GM11168 (cell line): Measurements from ENCODE around the gene XXYLT1.
"Not testable (repeated sequence)": the region's sequence is repeated elsewhere in the genome, so short reads cannot be mapped to it uniquely, and the experiment has no call there.

ENCODE experiments used
- in situ Hi-C: fragments of 300-500 bp; cut with MboI; formaldehyde crosslinking; loops from one replicate; pipeline ENCODE4 v1.12.0; 2022; ENCODE audit warnings: low sequenced_read_pairs; ENCODE audit not compliant: unreplicated experiment

XXYLT1 gene

GRCh38 chr3:195191580-195191979 lies 79.4 kb downstream of the XXYLT1 start:
- in situ Hi-C loops: no loop called here

- in situ Hi-C loops: no loop called here
Observed at GRCh38 chr3:195189821-195190220, 81.1 kb downstream of the XXYLT1 start.

GRCh38 chr3:195188426-195188927 lies 82.5 kb downstream of the XXYLT1 start:
- in situ Hi-C loops: no loop called here

GRCh38 chr3:195187609-195188425 lies 83.1 kb downstream of the XXYLT1 start:
- in situ Hi-C loops: no loop called here

GRCh38 chr3:195186710-195187047 lies 84.3 kb downstream of the XXYLT1 start:
- in situ Hi-C loops: not testable (repeated sequence)

- in situ Hi-C loops: no loop called here
Observed at GRCh38 chr3:195186041-195186709, 84.8 kb downstream of the XXYLT1 start.

GRCh38 chr3:195185583-195185982 lies 85.4 kb downstream of the XXYLT1 start:
- in situ Hi-C loops: no loop called here

- in situ Hi-C loops: no loop called here
Observed at GRCh38 chr3:195184716-195185421, 86.1 kb downstream of the XXYLT1 start.

GRCh38 chr3:195183071-195183776 lies 87.7 kb downstream of the XXYLT1 start:
- in situ Hi-C loops: no loop called here

GRCh38 chr3:195182470-195182795 lies 88.5 kb downstream of the XXYLT1 start:
- in situ Hi-C loops: no loop called here

- in situ Hi-C loops: no loop called here
Observed at GRCh38 chr3:195181741-195182469, 89.1 kb downstream of the XXYLT1 start.

GRCh38 chr3:195181113-195181498 lies 89.9 kb downstream of the XXYLT1 start:
- in situ Hi-C loops: no loop called here

- in situ Hi-C loops: no loop called here
Observed at GRCh38 chr3:195180490-195181112, 90.4 kb downstream of the XXYLT1 start.

- in situ Hi-C loops: no loop called here
Observed at GRCh38 chr3:195179776-195180489, 91.0 kb downstream of the XXYLT1 start.

GRCh38 chr3:195178124-195178910 lies 92.6 kb downstream of the XXYLT1 start:
- in situ Hi-C loops: no loop called here

GRCh38 chr3:195177422-195178123 lies 93.4 kb downstream of the XXYLT1 start:
- in situ Hi-C loops: no loop called here

GRCh38 chr3:195176776-195177175 lies 94.2 kb downstream of the XXYLT1 start:
- in situ Hi-C loops: no loop called here
